Neural cell (in vitro differentiated cells): ENCODE measurements around the gene TNFSF9. TPM values are rescaled to one million over a fixed set of nuclear protein-coding genes. Genes with fewer than 3 reads are reported as not detected.
"Not testable (repeated sequence)": the region's sequence is repeated elsewhere in the genome, so short reads cannot be mapped to it uniquely, and the experiment has no call there.

ENCODE experiments used
- H2AFZ ChIP-seq: fragments of 200-600, 300-800 bp; sonication (generic), shearing (Covaris generic); 2 replicates; pipeline ENCODE4 v1.6.0; 2014; ENCODE audit warnings: low read depth, mild to moderate bottlenecking, antibody characterized with exemption, low read length, moderate library complexity
- H3F3A ChIP-seq: fragments of 200-600 bp; shearing (Covaris generic); 2 replicates; pipeline ENCODE4 v1.6.1; 2016; ENCODE audit warnings: mild to moderate bottlenecking, moderate library complexity, mixed read lengths, antibody characterized with exemption, low read length; ENCODE audit not compliant: insufficient read depth, poor library complexity, severe bottlenecking
- H3K27ac ChIP-seq: fragments of 200-600, 300-800 bp; sonication (generic), shearing (Covaris generic); 2 replicates; pipeline ENCODE4 v1.5.1; 2014; ENCODE audit warnings: mild to moderate bottlenecking, low read length, moderate library complexity
- H3K27me3 ChIP-seq: fragments of 300-800, 200-600 bp; sonication (generic), shearing (Covaris generic); 2 replicates; pipeline ENCODE4 v1.6.0; 2014; ENCODE audit warnings: mild to moderate bottlenecking, low read depth, low read length, moderate library complexity; ENCODE audit not compliant: insufficient read depth
- H3K36me3 ChIP-seq: fragments of 300-800, 200-600 bp; sonication (generic), shearing (Covaris generic); 2 replicates; pipeline ENCODE4 v1.5.1; 2014; ENCODE audit warnings: mild to moderate bottlenecking, antibody characterized with exemption, low read length, moderate library complexity; ENCODE audit not compliant: insufficient read depth
- H3K4me2 ChIP-seq: fragments of 300-800, 200-600 bp; sonication (generic), shearing (Covaris generic); 2 replicates; pipeline ENCODE4 v1.6.0; 2014; ENCODE audit warnings: mild to moderate bottlenecking, low read length
- H3K4me3 ChIP-seq: fragments of 300-800, 200-600 bp; sonication (generic), shearing (Covaris generic); 2 replicates; pipeline ENCODE4 v1.5.1; 2014; ENCODE audit warnings: mild to moderate bottlenecking, low read length, moderate library complexity
- H3K79me2 ChIP-seq: fragments of 200-600 bp; shearing (Covaris generic); replicated peaks from 2 replicates; pipeline ENCODE4 v1.6.0; 2014; ENCODE audit warnings: mild to moderate bottlenecking, low read length, moderate library complexity; ENCODE audit not compliant: insufficient read depth
- H3K9ac ChIP-seq: fragments of 300-800, 200-600 bp; sonication (generic), shearing (Covaris generic); 2 replicates; pipeline ENCODE4 v1.6.1; 2016; ENCODE audit warnings: mild to moderate bottlenecking, low read length, mixed read lengths
- H3K9me2 ChIP-seq: fragments of 200-600 bp; shearing (Covaris generic); 2 replicates; pipeline ENCODE4 v1.6.1; 2016; ENCODE audit warnings: mild to moderate bottlenecking, low read length, mixed read lengths; ENCODE audit not compliant: insufficient read depth
- H3K9me3 ChIP-seq: fragments of 200-600, 300-800 bp; sonication (generic), shearing (Covaris generic); 2 replicates; pipeline ENCODE4 v1.6.1; 2016; ENCODE audit warnings: mild to moderate bottlenecking, mixed run types, low read length, moderate library complexity, mixed read lengths
- H4K20me1 ChIP-seq: fragments of 200-600 bp; shearing (Covaris generic); 2 replicates; pipeline ENCODE4 v1.6.1; 2016; ENCODE audit warnings: mild to moderate bottlenecking, mixed run types; ENCODE audit not compliant: insufficient read depth
- EP300 ChIP-seq: fragments of 450-650 bp; conservative IDR thresholded peaks from 2 replicates; pipeline ENCODE4 v1.6.1; 2014; ENCODE audit warnings: antibody characterized with exemption, mild to moderate bottlenecking, moderate library complexity; ENCODE audit not compliant: poor library complexity, severe bottlenecking
- EZH2 ChIP-seq: fragments of 200-600, 300-800 bp; shearing (Covaris generic), sonication (generic); IDR thresholded peaks from 2 replicates; pipeline ENCODE4 v1.6.1; 2014; ENCODE audit warnings: antibody characterized with exemption, low read length, borderline replicate concordance, mild to moderate bottlenecking; ENCODE audit not compliant: insufficient read depth, poor library complexity, severe bottlenecking
- MXI1 ChIP-seq: fragments of 450-650 bp; conservative IDR thresholded peaks from 2 replicates; pipeline ENCODE4 v1.6.1; 2014; ENCODE audit warnings: antibody characterized with exemption, mild to moderate bottlenecking; ENCODE audit not compliant: poor library complexity, severe bottlenecking
- POLR2AphosphoS5 ChIP-seq: IDR thresholded peaks from 2 replicates; pipeline ENCODE4 v1.6.1; 2012
- RAD21 ChIP-seq: fragments of 450-650 bp; conservative IDR thresholded peaks from 2 replicates; pipeline ENCODE4 v1.6.1; 2014; ENCODE audit warnings: antibody characterized with exemption, mild to moderate bottlenecking, moderate library complexity
- SMC3 ChIP-seq: fragments of 450-650 bp; conservative IDR thresholded peaks from 2 replicates; pipeline ENCODE4 v1.6.1; 2014; ENCODE audit warnings: antibody characterized with exemption, mild to moderate bottlenecking, moderate library complexity; ENCODE audit not compliant: poor library complexity
- TAF1 ChIP-seq: IDR thresholded peaks from 2 replicates; pipeline ENCODE4 v1.6.1; 2012; ENCODE audit warnings: low read depth
- polyA plus RNA-seq: library from polyadenylated mRNA; depleted of rRNA; stranded (reverse); fragments of >200 nt; gene quantifications from 2 replicates; pipeline ENCODE4 v1.2.3, GENCODE V29; 2014
- TF ChIP-seq, protein P1 (sequence below): fragments of 450-650 bp; IDR thresholded peaks from 2 replicates; pipeline ENCODE4 v1.5.1; 2014; ENCODE audit warnings: antibody characterized with exemption, mild to moderate bottlenecking, moderate library complexity; ENCODE audit not compliant: poor library complexity, severe bottlenecking
- TF ChIP-seq, protein P2 (sequence below): IDR thresholded peaks from 2 replicates; pipeline ENCODE4 v1.6.1; 2012; ENCODE audit warnings: borderline replicate concordance

The TNFSF9 gene
- polyA plus RNA-seq, 1 donor from 2014 or later, result 1.3 TPM

DNA sequence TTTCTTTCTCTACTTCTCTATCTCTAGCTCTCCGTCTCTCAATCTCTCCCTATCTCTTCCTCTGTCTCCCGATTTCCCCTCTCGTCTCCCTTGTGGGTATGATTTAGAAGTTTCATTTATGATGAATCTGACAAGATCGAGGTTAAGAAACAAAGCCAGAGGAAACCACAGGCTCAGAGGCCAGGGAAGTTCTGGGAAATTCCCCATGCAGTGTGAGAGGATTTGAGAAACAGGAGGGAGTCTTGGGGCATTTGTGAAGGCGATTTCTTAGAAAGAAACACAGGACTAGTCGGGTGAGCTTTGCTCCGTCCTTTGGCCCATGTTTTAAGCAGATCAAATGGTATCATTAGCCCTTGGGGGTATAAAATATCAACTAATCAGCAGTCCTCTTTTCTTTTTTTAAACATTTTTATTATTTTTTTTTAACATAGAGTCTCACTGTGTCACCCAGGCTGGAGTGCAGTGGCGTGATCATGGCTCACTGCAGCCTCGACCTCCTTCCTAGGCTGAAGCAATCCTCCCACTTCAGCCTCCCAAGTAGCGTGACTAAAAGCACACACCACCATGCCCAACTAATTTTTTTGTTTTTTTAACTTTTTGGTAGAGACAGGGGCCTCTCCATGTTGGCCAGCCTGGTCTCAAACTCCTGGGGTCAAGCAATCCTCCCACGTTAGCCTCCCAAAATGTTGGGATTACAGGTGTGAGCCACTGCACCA lies 25.8 kb downstream of the TNFSF9 start:
- H4K20me1 ChIP-seq, result no peaks in the 10 kb centered on the region
- TF ChIP-seq RAD21, result no peak
- no peak for TF ChIP-seq SMC3
- no peak for TF ChIP-seq EP300
- TF ChIP-seq, protein P1, sequence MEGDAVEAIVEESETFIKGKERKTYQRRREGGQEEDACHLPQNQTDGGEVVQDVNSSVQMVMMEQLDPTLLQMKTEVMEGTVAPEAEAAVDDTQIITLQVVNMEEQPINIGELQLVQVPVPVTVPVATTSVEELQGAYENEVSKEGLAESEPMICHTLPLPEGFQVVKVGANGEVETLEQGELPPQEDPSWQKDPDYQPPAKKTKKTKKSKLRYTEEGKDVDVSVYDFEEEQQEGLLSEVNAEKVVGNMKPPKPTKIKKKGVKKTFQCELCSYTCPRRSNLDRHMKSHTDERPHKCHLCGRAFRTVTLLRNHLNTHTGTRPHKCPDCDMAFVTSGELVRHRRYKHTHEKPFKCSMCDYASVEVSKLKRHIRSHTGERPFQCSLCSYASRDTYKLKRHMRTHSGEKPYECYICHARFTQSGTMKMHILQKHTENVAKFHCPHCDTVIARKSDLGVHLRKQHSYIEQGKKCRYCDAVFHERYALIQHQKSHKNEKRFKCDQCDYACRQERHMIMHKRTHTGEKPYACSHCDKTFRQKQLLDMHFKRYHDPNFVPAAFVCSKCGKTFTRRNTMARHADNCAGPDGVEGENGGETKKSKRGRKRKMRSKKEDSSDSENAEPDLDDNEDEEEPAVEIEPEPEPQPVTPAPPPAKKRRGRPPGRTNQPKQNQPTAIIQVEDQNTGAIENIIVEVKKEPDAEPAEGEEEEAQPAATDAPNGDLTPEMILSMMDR, result no peak
- TF ChIP-seq EZH2, result no peak
- TF ChIP-seq, protein P2, sequence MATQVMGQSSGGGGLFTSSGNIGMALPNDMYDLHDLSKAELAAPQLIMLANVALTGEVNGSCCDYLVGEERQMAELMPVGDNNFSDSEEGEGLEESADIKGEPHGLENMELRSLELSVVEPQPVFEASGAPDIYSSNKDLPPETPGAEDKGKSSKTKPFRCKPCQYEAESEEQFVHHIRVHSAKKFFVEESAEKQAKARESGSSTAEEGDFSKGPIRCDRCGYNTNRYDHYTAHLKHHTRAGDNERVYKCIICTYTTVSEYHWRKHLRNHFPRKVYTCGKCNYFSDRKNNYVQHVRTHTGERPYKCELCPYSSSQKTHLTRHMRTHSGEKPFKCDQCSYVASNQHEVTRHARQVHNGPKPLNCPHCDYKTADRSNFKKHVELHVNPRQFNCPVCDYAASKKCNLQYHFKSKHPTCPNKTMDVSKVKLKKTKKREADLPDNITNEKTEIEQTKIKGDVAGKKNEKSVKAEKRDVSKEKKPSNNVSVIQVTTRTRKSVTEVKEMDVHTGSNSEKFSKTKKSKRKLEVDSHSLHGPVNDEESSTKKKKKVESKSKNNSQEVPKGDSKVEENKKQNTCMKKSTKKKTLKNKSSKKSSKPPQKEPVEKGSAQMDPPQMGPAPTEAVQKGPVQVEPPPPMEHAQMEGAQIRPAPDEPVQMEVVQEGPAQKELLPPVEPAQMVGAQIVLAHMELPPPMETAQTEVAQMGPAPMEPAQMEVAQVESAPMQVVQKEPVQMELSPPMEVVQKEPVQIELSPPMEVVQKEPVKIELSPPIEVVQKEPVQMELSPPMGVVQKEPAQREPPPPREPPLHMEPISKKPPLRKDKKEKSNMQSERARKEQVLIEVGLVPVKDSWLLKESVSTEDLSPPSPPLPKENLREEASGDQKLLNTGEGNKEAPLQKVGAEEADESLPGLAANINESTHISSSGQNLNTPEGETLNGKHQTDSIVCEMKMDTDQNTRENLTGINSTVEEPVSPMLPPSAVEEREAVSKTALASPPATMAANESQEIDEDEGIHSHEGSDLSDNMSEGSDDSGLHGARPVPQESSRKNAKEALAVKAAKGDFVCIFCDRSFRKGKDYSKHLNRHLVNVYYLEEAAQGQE, result no peak
- no peak for TF ChIP-seq TAF1
- H3K27ac ChIP-seq, result no peak overlapping the region
- H3K9me2 ChIP-seq, result no peaks in the 10 kb centered on the region
- H3K9me3 ChIP-seq, result no peaks in the 10 kb centered on the region
- H3K9ac ChIP-seq, result no peak overlapping the region
- H2AFZ ChIP-seq, result no peak overlapping the region
- H3F3A ChIP-seq, result no peaks in the 10 kb centered on the region
- H3K4me3 ChIP-seq, result no peak overlapping the region
- no peaks in the 10 kb centered on the region for H3K36me3 ChIP-seq
- H3K27me3 ChIP-seq, result no peaks in the 10 kb centered on the region
- no peak overlapping the region for H3K4me2 ChIP-seq
- no peaks in the 10 kb centered on the region for H3K79me2 ChIP-seq

DNA sequence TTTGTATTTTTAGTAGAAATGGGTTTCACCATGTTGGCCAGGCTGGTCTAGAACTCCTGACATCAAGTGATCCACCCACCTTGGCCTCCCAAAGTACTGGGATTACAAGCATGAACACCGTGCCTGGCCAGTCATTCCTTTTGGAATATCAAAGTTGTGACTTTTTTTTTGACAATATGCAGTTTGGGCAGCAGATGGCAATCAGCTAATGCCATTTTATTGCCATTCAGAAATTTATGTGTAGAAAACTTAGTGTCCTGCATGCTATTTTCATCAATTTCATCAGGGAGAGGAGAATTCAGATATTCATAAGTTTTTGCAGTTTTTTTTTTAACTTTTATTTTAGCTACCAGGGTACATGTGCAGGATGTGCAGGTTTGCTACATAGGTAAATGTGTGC lies 31.6 kb downstream of the TNFSF9 start:
- H3K4me3 ChIP-seq, H3K79me2 ChIP-seq, H4K20me1 ChIP-seq, H3K9me2 ChIP-seq, H3K9me3 ChIP-seq, H3F3A ChIP-seq, H3K27ac ChIP-seq, H2AFZ ChIP-seq, H3K36me3 ChIP-seq, H3K9ac ChIP-seq, H3K4me2 ChIP-seq, H3K27me3 ChIP-seq: not testable (repeated sequence)

DNA sequence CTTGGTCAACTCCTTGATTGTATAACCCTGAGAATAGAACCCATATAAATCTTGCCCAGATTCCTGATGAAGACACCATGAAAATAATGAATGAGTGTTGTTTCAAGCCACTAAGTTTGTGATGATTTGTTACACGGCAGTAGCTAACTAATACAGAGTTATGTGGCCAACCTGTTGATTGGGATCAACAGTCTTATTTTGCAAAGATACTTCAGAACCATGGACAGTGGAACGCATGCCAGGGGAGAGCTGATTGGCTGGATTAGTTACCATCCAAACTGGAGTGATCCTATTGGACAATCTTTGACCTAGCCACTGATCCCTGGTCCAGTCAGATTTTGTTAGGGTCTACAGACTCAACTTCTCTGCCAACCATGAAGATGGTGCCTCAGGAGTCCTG lies 33.6 kb downstream of the TNFSF9 start:
- no peak overlapping the region for H3K4me2 ChIP-seq
- no peak overlapping the region for H2AFZ ChIP-seq
- H3F3A ChIP-seq, result no peaks in the 10 kb centered on the region
- TF ChIP-seq, protein P1, result no peak
- TF ChIP-seq EZH2 (no peak), POLR2AphosphoS5 (no peak), SMC3 (no peak), MXI1 (no peak)
- no peak overlapping the region for H3K9ac ChIP-seq
- no peaks in the 10 kb centered on the region for H3K79me2 ChIP-seq
- H3K4me3 ChIP-seq, result no peak overlapping the region
- H3K36me3 ChIP-seq, result no peaks in the 10 kb centered on the region
- peaks cover 5% of the 10 kb centered on the region for H3K9me3 ChIP-seq
- no peaks in the 10 kb centered on the region for H3K9me2 ChIP-seq
- no peak overlapping the region for H3K27ac ChIP-seq
- no peaks in the 10 kb centered on the region for H3K27me3 ChIP-seq
- H4K20me1 ChIP-seq, result no peaks in the 10 kb centered on the region

DNA sequence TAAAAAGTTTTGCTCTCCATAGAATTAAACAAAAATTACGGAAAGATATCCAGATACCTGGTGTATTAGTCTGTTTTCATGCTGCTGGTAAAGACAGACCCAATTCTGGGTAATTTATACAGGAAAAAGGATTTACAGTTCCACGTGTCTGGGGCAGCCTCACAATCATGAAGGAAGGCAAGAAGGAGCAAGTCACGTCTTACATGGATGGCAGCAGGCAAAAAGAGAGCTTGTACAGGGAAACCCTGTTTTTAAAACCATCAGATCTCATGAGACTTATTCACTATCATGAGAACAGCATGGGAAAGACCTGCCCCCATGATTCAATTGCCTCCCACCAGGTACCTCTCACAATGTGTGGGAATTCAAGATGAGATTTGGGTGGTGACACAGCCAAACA lies 35.9 kb downstream of the TNFSF9 start:
- not testable (repeated sequence) for H3K79me2 ChIP-seq, H3F3A ChIP-seq, H3K27me3 ChIP-seq, H2AFZ ChIP-seq, H3K9ac ChIP-seq, H3K4me2 ChIP-seq, H3K9me2 ChIP-seq, H4K20me1 ChIP-seq, H3K9me3 ChIP-seq, H3K36me3 ChIP-seq, H3K4me3 ChIP-seq, H3K27ac ChIP-seq
